Gastrocnemius medialis (tissue), 4 donors: ENCODE data around the gene ASIC3. TPM values are rescaled to one million over a fixed set of nuclear protein-coding genes. Genes with fewer than 3 reads are reported as not detected.

Source experiments
- ATAC-seq, 2 donors: fragments of 150-250 bp; one replicate each; pipeline ENCODE4 v1.9.1; 2016
- DNase-seq, 2 donors: peaks; one replicate each; pipeline ENCODE4 v3.0.0-alpha.2; 2019
- H3K27ac ChIP-seq, 4 donors: fragments of 200-600 bp; sonication (generic); 1 replicate in 1 of 4; 2 replicates in 3 of 4; pipeline ENCODE4 v1.5.1; 2016 to 2018; ENCODE audit warnings: mild to moderate bottlenecking in 2 of 4, moderate library complexity in 1 of 4
- H3K27me3 ChIP-seq, 3 donors: fragments of 200-600 bp; sonication (generic) in 2 of 3; 1 replicate in 1 of 3; 2 replicates in 2 of 3; pipeline versions ENCODE4 v1.5.1 to v1.6.0; 2016 to 2019; ENCODE audit warnings: mild to moderate bottlenecking in 1 of 3, moderate library complexity in 1 of 3
- H3K36me3 ChIP-seq, 2 donors: fragments of 200-600 bp; sonication (generic) in 1 of 2; one replicate each; pipeline ENCODE4 v1.5.1; 2017 to 2018
- H3K4me1 ChIP-seq, 2 donors: fragments of 200-600 bp; sonication (generic) in 1 of 2; one replicate each; pipeline ENCODE4 v1.5.1; 2016 to 2017; ENCODE audit warnings: mild to moderate bottlenecking in 2 of 2
- H3K4me3 ChIP-seq, 4 donors: fragments of 200-600 bp; sonication (generic) in 3 of 4; 1 replicate in 1 of 4; 2 replicates in 3 of 4; pipeline ENCODE4 v1.5.1; 2016 to 2019; ENCODE audit warnings: mild to moderate bottlenecking in 2 of 4
- H3K9me3 ChIP-seq, 3 donors: fragments of 200-600 bp; sonication (generic) in 2 of 3; 1 replicate in 1 of 3; 2 replicates in 2 of 3; pipeline ENCODE4 v1.5.1; 2016 to 2019
- POLR2A ChIP-seq, 2 donors: fragments of 450-650 bp; IDR thresholded peaks; one replicate each; pipeline ENCODE4 v1.6.1; 2017; ENCODE audit warnings: antibody characterized with exemption in 2 of 2, mild to moderate bottlenecking in 2 of 2, moderate library complexity in 2 of 2
- in situ Hi-C, 4 donors: fragments of 200-750 bp; cut with MboI; loops; one replicate each; pipeline versions ENCODE4 v1.15.0 to v1.8.0; 2017; ENCODE audit warnings: low sequenced_read_pairs in 4 of 4
- intact Hi-C: fragments of 100-400 bp; cut with DNase I; formaldehyde crosslinking; loops from one replicate; pipeline ENCODE4 v1.15.1; 2023; ENCODE audit warnings: low total_unique reads
- total RNA-seq, 4 donors: library from RNA; depleted of rRNA; stranded (reverse); fragments of >200 nt; gene quantifications; one replicate each; pipeline versions ENCODE4 v1.1.0 to v1.2.3, GENCODE V29; 2016
- TF ChIP-seq, protein P1 (sequence below), 5 experiments: fragments of 450-650 bp in 3 of 5; fragments of 200-600 bp in 2 of 5; sonication (generic) in 2 of 5; IDR thresholded peaks in 4 of 5; conservative IDR thresholded peaks in 1 of 5; 1 replicate in 4 of 5; 2 replicates in 1 of 5; pipeline ENCODE4 v1.5.1; 2016 to 2019; ENCODE audit warnings: antibody characterized with exemption in 5 of 5, mild to moderate bottlenecking in 3 of 5, moderate library complexity in 3 of 5

ASIC3 gene
- total RNA-seq, 4 donors from 2014 or later, result 0.72 to 11.0 (median 2.5) TPM

DNA sequence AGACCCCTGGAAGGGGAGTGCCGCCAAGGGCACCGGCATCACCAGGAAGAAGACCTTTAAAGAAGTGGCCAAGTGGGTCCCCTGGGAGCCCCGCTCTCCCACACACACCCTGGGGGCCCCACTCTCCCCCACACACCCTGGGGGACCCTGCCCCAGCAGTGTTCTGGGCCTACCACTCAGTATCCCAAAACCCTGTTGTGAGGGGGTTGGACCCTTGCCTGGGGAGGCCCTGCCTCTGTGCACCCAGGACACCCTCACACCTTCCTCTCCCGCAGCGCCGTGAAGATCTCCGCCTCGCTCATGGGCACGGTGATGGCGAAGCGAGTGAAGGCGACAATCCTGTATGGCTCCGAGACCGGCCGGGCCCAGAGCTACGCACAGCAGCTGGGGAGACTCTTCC is 46.8 kb upstream of the ASIC3 start:
- Histone ChIP-seq H3K4me1 (no peaks in the 10 kb centered on the region), H3K27me3 (peaks cover 0 to 4% (median 0%) of the 10 kb centered on the region in 3 donors), H3K27ac (no peak overlapping the region), H3K4me3 (no peak overlapping the region), H3K9me3 (no peaks in the 10 kb centered on the region), H3K36me3 (no peaks in the 10 kb centered on the region)
- intact Hi-C loops (no loop called here), in situ Hi-C loops (no loop called here)
- no peak for DNase-seq
- ATAC-seq, result no peak
- TF ChIP-seq, protein P1, sequence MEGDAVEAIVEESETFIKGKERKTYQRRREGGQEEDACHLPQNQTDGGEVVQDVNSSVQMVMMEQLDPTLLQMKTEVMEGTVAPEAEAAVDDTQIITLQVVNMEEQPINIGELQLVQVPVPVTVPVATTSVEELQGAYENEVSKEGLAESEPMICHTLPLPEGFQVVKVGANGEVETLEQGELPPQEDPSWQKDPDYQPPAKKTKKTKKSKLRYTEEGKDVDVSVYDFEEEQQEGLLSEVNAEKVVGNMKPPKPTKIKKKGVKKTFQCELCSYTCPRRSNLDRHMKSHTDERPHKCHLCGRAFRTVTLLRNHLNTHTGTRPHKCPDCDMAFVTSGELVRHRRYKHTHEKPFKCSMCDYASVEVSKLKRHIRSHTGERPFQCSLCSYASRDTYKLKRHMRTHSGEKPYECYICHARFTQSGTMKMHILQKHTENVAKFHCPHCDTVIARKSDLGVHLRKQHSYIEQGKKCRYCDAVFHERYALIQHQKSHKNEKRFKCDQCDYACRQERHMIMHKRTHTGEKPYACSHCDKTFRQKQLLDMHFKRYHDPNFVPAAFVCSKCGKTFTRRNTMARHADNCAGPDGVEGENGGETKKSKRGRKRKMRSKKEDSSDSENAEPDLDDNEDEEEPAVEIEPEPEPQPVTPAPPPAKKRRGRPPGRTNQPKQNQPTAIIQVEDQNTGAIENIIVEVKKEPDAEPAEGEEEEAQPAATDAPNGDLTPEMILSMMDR (IDR thresholded peaks at IDR 0.05 in 4 of 5, conservative IDR thresholded peaks at IDR 0.05 in 1 of 5), result no peak
- TF ChIP-seq POLR2A (IDR thresholded peaks at IDR 0.05), result no peak

DNA sequence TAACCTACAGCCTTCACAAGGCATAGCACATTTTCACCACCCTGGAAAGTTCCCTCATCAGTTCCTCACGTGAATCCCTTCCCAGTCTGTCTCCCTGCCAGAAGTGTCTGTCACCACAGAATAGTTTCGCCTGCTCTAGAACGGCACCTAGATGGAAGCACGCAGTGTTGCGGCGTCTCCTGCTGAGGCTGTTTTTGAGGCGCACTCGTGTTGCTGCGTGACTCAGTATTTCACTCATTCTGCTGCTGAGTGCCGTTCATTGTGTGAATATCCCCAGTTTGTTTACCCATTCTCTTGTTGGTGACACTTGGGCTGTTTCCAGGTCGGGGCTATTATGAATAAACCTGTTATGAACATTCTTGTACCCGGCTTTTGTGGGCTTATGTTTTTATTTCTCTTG is 44.8 kb upstream of the ASIC3 start:
- no peak for DNase-seq
- no peak for TF ChIP-seq POLR2A (IDR thresholded peaks at IDR 0.05)
- TF ChIP-seq, protein P1 (IDR thresholded peaks at IDR 0.05 in 4 of 5, conservative IDR thresholded peaks at IDR 0.05 in 1 of 5), result no peak
- Histone ChIP-seq H3K4me1 (no peaks in the 10 kb centered on the region), H3K27ac (no peak overlapping the region), H3K36me3 (no peaks in the 10 kb centered on the region), H3K4me3 (no peak overlapping the region), H3K27me3 (peaks cover 0 to 4% (median 3%) of the 10 kb centered on the region in 3 donors), H3K9me3 (no peaks in the 10 kb centered on the region)
- in situ Hi-C loops (no loop called here), intact Hi-C loops (no loop called here)
- no peak for ATAC-seq

DNA sequence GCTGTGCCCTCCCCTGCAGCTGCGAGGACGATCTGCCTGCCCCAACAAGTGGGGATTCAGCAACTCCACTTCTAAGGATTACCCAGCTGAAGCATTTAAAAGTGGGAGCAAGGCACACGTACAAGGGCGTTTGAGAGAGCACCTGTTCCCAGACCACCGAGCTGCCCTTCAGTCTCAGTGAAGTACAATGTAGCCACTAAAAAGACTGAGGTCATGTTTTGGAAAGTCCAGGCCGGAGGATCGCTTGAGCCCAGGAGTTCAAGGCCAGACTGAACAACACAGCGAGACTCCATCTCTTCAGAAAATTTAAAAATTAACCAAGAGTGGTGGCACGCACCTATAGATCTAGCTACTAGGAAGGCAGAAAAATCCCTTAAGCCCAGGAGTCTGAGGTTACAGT is 42.8 kb upstream of the ASIC3 start:
- H3K4me3 ChIP-seq, result no peak overlapping the region
- ATAC-seq (no peak), DNase-seq (no peak)
- H3K9me3 ChIP-seq, result no peaks in the 10 kb centered on the region
- no peaks in the 10 kb centered on the region for H3K4me1 ChIP-seq
- intact Hi-C loops (no loop called here), in situ Hi-C loops (no loop called here)
- no peaks in the 10 kb centered on the region for H3K36me3 ChIP-seq
- H3K27me3 ChIP-seq, result peaks cover 0 to 23% (median 20%) of the 10 kb centered on the region in 3 donors
- H3K27ac ChIP-seq, result no peak overlapping the region
- TF ChIP-seq POLR2A (IDR thresholded peaks at IDR 0.05), result no peak
- TF ChIP-seq, protein P1 (IDR thresholded peaks at IDR 0.05 in 4 of 5, conservative IDR thresholded peaks at IDR 0.05 in 1 of 5), result no peak

DNA sequence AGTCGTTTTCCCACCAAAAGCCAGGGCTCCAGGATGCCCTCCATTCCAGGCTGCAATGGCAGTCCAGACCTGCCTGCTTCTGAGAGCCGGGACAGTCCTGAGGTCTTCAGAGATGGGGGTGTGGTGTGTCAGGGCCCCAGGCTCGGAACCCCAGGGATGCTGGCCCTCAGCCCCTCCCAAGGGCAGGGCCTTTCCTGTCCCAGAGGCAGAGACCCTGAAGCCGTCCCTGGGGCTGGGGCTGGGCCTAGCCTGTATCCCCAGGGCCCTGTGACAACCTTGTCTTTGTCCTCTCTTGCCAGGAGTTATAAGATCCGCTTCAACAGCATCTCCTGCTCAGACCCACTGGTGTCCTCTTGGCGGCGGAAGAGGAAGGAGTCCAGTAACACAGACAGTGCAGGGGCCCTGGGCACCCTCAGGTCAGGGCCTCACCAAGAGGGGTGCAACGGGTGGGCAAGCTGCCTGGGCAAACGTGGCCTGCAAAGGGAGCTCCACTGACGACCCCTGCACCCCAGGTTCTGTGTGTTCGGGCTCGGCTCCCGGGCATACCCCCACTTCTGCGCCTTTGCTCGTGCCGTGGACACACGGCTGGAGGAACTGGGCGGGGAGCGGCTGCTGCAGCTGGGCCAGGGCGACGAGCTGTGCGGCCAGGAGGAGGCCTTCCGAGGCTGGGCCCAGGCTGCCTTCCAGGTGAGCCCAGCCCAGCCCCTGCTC is 41.6 kb upstream of the ASIC3 start:
- ATAC-seq, result no peak

More for the DNA sequence above, 41.6 kb upstream of the ASIC3 start:
- intact Hi-C loops, result no loop called here
- in situ Hi-C loops, result no loop called here
- TF ChIP-seq, protein P1 (IDR thresholded peaks at IDR 0.05 in 4 of 5, conservative IDR thresholded peaks at IDR 0.05 in 1 of 5), result no peak
- no peak for TF ChIP-seq POLR2A (IDR thresholded peaks at IDR 0.05)
- peaks cover 0 to 24% (median 23%) of the 10 kb centered on the region in 3 donors for H3K27me3 ChIP-seq
- no peak for DNase-seq
- no peaks in the 10 kb centered on the region for H3K9me3 ChIP-seq
- H3K27ac ChIP-seq, result no peak overlapping the region
- no peaks in the 10 kb centered on the region for H3K4me1 ChIP-seq
- H3K4me3 ChIP-seq, result no peak overlapping the region
- no peaks in the 10 kb centered on the region for H3K36me3 ChIP-seq
